Neural cell (in vitro differentiated cells): ENCODE data around the gene FOXL3.

Source experiments
- CTCF ChIP-seq: fragments of 450-650 bp; IDR thresholded peaks from 2 replicates; pipeline ENCODE4 v1.5.1; 2014; ENCODE audit warnings: antibody characterized with exemption, mild to moderate bottlenecking, moderate library complexity; ENCODE audit not compliant: poor library complexity, severe bottlenecking
- REST ChIP-seq: IDR thresholded peaks from 2 replicates; pipeline ENCODE4 v1.6.1; 2012; ENCODE audit warnings: borderline replicate concordance
- SMC3 ChIP-seq: fragments of 450-650 bp; conservative IDR thresholded peaks from 2 replicates; pipeline ENCODE4 v1.6.1; 2014; ENCODE audit warnings: antibody characterized with exemption, mild to moderate bottlenecking, moderate library complexity; ENCODE audit not compliant: poor library complexity
- TAF1 ChIP-seq: IDR thresholded peaks from 2 replicates; pipeline ENCODE4 v1.6.1; 2012; ENCODE audit warnings: low read depth

- TF ChIP-seq CTCF (no peak), TAF1 (no peak), REST (no peak), SMC3 (no peak)
These were observed 8.3 kb upstream of the FOXL3 start for GRCh38 chr7:281637-282036.
